ENCODE data around the gene NAT14. TPM values are rescaled to one million over a fixed set of nuclear protein-coding genes. Genes with fewer than 3 reads are reported as not detected.

Gene NAT14
- polyA plus RNA-seq, 1 experiment, result 34.8 TPM

GRCh38 chr19:55465460-55466240 is 19.3 kb upstream of the NAT14 start:
- POLR2A ChIA-PET, result no interaction called here
- Histone ChIP-seq H3K27me3 (ENCODE audit: control insufficient read depth, insufficient read depth, low read length) (no peaks in the 10 kb centered on the region), H3K36me3 (ENCODE audit: control insufficient read depth, insufficient read depth, low read length) (no peaks in the 10 kb centered on the region), H3K4me3 (ENCODE audit: low read depth, low read length) (no peak overlapping the region)
- CTCF ChIA-PET, result interaction anchor here (1.8 to 4.9 kb wide), 7 partner anchors 11 to 167 kb away, joined by 4 to 100 read pairs (median 23); partner anchors contain the start of genes ZNF628 and ZNF865
- TF ChIP-seq, protein P1, sequence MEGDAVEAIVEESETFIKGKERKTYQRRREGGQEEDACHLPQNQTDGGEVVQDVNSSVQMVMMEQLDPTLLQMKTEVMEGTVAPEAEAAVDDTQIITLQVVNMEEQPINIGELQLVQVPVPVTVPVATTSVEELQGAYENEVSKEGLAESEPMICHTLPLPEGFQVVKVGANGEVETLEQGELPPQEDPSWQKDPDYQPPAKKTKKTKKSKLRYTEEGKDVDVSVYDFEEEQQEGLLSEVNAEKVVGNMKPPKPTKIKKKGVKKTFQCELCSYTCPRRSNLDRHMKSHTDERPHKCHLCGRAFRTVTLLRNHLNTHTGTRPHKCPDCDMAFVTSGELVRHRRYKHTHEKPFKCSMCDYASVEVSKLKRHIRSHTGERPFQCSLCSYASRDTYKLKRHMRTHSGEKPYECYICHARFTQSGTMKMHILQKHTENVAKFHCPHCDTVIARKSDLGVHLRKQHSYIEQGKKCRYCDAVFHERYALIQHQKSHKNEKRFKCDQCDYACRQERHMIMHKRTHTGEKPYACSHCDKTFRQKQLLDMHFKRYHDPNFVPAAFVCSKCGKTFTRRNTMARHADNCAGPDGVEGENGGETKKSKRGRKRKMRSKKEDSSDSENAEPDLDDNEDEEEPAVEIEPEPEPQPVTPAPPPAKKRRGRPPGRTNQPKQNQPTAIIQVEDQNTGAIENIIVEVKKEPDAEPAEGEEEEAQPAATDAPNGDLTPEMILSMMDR (IDR thresholded peaks at IDR 0.05; ENCODE audit: insufficient read depth, low read depth, low read length), result no peak
- no peak for DNase-seq (ENCODE audit: low read depth)

- TF ChIP-seq, protein P1 (IDR thresholded peaks at IDR 0.05; ENCODE audit: insufficient read depth, low read depth, low read length), result no peak
- ChIA-PET POLR2A (interaction anchor here (0.7 kb wide), 1 partner anchor 38 kb away, joined by 4 read pairs; no protein-coding TSS in a partner anchor), CTCF (interaction anchor here (1.5 to 4.9 kb wide), 10 partner anchors 11 to 166 kb away, joined by 3 to 100 read pairs (median 18); partner anchors contain the start of genes SSC5D, ZNF628 and ZNF865)
- H3K36me3 ChIP-seq (ENCODE audit: control insufficient read depth, insufficient read depth, low read length), result no peaks in the 10 kb centered on the region
- H3K27me3 ChIP-seq (ENCODE audit: control insufficient read depth, insufficient read depth, low read length), result no peaks in the 10 kb centered on the region
- H3K4me3 ChIP-seq (ENCODE audit: low read depth, low read length), result no peak overlapping the region
- no peak for DNase-seq (ENCODE audit: low read depth)
Observed at GRCh38 chr19:55466241-55466614, 18.8 kb upstream of the NAT14 start.

DNA sequence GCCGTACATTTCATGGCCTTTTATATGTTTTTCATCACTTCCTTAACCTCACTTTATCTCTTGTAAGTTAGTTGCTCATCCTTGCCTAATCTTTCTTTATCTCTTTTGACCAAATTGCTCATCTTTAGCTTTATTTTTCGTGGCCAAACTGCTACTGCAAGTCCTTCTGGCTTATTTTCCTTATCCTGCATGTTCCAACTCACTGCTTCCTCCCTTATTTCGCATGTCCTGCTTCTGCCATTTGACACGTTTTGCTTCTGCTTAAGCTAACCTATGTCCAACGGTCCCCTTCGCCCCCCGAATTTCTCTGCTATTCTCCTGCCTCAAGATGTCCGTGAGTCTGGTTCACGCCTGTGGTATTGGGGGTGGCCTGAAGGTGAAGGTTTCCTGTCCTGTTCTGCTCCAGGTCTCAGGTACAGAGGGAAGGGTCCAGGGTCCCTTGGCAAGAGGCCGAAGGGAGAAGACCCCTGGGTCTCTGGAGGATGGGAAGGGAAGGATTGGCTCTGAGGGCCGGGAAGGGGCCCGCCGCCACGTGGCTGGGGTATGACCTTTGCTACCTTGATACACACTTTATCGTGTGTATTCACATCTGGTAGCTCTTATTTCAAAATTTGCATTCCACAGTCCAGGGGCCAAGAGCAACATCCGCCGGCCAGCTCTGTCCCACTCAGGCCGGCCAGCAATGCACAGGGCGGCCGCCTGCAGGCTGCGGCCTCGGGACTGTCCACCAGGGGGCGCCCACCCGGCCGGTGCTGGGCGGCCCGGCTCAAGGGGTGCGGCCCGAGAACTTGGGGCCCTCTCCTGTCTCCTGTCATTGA is 17.5 kb upstream of the NAT14 start:
- no peaks in the 10 kb centered on the region for H3K36me3 ChIP-seq (ENCODE audit: control insufficient read depth, insufficient read depth, low read length)
- DNase-seq (ENCODE audit: low read depth), result no peak
- ChIA-PET CTCF (interaction anchor here (0.6 to 4.9 kb wide), 45 partner anchors 8 to 331 kb away, joined by 3 to 100 read pairs (median 4); partner anchors contain the start of genes FIZ1, NAT14, SSC5D and TMEM238), POLR2A (interaction anchor here (1.0 kb wide), 1 partner anchor 20 kb away, joined by 5 read pairs; the partner anchor contains the start of gene SSC5D)
- TF ChIP-seq, protein P1 (IDR thresholded peaks at IDR 0.05; ENCODE audit: insufficient read depth, low read depth, low read length), result peak; percentile 82
- no peaks in the 10 kb centered on the region for H3K27me3 ChIP-seq (ENCODE audit: control insufficient read depth, insufficient read depth, low read length)
- no peak overlapping the region for H3K4me3 ChIP-seq (ENCODE audit: low read depth, low read length)

- TF ChIP-seq, protein P1 (IDR thresholded peaks at IDR 0.05; ENCODE audit: insufficient read depth, low read depth, low read length), result no peak
- H3K36me3 ChIP-seq (ENCODE audit: control insufficient read depth, insufficient read depth, low read length), result no peaks in the 10 kb centered on the region
- ChIA-PET CTCF (interaction anchor here (0.6 to 4.9 kb wide), 35 partner anchors 9 to 332 kb away, joined by 3 to 100 read pairs (median 5); partner anchors contain the start of genes FIZ1, NAT14, SSC5D and U2AF2), POLR2A (interaction anchor here (1.0 kb wide), 1 partner anchor 20 kb away, joined by 5 read pairs; the partner anchor contains the start of gene SSC5D)
- H3K27me3 ChIP-seq (ENCODE audit: control insufficient read depth, insufficient read depth, low read length), result no peaks in the 10 kb centered on the region
- DNase-seq (ENCODE audit: low read depth), result no peak
- no peak overlapping the region for H3K4me3 ChIP-seq (ENCODE audit: low read depth, low read length)
Observed at GRCh38 chr19:55468054-55468393, 17.0 kb upstream of the NAT14 start.
